GM18861 (cell line): Measurements from ENCODE around the gene RHBDL3.
"Not testable (repeated sequence)": the region's sequence is repeated elsewhere in the genome, so short reads cannot be mapped to it uniquely, and the experiment has no call there.

Experiments used
- ATAC-seq: cut with Tn5 transposase; IDR thresholded peaks from one replicate; pipeline ENCODE4 v1.9.1; 2021; ENCODE audit not compliant: unreplicated experiment

Gene RHBDL3, protein sequence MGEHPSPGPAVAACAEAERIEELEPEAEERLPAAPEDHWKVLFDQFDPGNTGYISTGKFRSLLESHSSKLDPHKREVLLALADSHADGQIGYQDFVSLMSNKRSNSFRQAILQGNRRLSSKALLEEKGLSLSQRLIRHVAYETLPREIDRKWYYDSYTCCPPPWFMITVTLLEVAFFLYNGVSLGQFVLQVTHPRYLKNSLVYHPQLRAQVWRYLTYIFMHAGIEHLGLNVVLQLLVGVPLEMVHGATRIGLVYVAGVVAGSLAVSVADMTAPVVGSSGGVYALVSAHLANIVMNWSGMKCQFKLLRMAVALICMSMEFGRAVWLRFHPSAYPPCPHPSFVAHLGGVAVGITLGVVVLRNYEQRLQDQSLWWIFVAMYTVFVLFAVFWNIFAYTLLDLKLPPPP

GRCh38 chr17:32265192-32265923, at the start of gene RHBDL3:
Gene RHBDL3 (plus strand): TSS chr17:32265832. CDS start chr17:32266190, 358 bp downstream.
- ATAC-seq = no peak

DNA sequence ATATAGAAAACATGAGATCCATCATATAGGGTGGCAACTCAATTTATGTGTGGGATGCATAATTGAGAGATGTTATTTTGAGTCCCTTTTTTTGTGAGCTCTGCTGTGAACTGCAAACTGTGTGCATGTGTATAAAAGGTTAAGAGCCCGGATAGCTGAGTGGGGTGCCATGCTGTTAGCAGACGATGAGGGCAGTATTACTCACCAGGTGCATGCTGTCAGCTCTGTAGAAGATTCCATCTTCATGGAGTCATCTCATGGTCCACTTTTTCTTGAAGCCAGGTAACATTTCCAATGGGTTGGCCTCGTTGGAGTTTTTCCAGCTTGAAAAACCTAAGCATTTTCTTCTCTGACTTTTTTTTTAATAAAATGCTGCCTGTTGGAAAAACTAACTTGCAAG, 43.0 kb upstream of the RHBDL3 start:
- no peak for ATAC-seq

GRCh38 chr17:32223703-32224102, 41.9 kb upstream of the RHBDL3 start:
- ATAC-seq = no peak

DNA sequence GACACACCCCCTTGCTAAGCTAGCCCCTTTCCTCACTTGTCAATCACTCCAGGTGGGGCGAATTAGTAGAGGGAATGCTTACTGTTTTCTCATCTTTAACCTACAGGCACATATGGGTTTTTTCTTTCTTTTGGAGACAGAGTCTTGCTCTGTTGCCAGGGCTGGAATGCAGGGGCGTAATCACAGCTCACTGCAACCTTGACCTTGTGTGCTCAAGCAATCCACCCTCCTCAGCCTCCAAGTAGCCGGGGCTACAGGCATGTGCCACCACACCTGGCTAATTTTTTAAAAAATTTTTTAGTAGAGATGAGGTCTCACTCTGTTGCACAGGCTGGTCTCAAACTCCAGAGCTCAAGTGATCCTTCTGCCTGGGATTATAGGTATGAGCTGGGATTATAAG, 38.7 kb upstream of the RHBDL3 start:
- ATAC-seq = no peak

DNA sequence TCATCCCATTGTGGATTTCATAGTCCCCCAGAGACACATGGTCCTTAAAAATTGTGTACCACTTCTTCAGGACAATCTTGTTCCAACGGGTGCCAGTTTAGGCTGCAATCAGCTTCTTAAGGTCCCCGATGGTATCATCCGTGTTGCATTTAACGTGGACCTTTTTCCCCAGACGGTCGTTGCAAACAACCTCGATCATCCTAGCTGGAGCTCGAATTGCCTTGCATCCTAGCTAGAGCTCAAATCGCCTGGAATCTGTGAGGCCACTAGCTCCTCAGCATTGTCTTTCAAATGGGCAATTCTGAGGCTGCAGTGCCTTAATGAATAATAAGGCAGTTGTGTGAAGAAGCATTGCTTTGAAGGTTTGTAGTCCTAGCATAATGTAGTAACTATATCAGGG, 37.7 kb upstream of the RHBDL3 start:
- no peak for ATAC-seq

DNA sequence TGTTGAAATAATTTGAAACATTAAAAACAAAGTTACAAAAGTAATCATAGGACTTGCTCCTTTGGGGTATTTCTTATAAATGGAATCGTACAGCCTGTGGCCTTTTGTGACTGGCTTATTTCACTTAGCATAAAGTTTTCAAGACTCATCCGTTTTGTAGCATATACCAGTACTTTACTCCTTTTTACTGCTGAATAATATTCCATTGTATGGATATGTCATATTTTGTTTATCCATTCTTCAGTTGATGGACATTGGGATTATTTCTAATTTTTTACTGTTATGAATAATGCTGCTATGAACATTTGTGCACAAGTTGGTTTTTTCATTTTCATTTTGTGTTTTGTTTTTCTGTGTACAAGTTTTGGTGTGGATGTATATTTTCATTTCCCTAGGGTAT, 30.0 kb upstream of the RHBDL3 start:
- no peak for ATAC-seq

DNA sequence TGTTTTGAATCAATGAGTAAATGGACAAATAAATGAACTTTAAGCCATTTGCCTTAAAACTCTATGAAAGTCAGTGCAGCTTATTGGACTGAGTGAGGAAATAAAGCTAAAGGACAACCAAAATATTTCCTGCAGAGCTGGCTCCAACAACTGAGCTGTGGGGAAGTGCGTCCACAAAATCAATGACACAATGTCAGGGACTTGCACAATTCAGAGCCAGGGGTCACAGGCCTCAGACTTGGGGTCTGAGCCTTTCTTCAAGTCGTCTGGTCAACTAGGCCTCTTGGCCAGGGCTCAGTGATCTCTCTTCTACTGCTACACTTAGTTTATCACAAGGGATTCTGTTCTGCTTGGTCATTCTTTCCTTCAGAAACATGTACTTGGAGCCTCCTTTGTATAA, 26.2 kb upstream of the RHBDL3 start:
- ATAC-seq = no peak

DNA sequence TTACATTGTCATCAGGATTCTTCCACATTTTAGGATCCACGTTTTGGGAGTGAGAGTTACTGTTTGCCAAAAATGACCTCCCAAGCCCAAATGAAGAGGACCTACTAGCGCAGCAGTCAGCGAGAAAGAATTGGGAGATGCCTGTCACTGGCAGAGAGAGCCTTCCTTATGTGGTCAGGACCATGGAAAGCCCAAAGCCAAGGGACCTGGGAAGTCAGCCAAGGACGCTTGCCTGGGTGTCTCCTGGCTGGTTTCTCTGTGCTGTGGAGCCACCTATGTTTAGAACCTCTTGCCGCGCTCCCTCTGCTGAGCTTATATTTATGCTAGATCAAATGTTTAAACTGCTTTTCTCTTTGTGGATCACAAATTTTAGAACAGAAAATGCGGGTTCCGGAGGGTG, 24.9 kb upstream of the RHBDL3 start:
- no peak for ATAC-seq

- no peak for ATAC-seq
Measured at GRCh38 chr17:32241640-32242039, 24.0 kb upstream of the RHBDL3 start.

DNA sequence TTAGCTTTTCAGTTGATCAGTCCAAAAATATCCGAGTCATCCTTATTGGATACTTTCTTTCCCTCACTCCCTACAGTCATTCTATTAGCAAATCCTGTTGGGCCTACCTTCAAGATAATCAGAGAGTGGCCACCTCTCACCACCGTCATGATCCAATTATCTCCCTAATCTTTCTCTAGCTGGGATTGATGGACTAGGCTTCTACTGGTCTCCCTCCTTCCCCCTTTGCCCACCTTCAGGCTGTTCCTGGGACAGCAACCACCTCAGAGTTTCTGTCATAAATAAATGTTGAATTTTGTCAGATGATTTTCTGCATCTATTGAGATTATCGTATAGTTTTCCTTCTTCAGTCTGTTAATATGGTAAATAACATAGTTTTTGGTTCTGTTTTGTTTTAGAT, 16.2 kb upstream of the RHBDL3 start:
- no peak for ATAC-seq

DNA sequence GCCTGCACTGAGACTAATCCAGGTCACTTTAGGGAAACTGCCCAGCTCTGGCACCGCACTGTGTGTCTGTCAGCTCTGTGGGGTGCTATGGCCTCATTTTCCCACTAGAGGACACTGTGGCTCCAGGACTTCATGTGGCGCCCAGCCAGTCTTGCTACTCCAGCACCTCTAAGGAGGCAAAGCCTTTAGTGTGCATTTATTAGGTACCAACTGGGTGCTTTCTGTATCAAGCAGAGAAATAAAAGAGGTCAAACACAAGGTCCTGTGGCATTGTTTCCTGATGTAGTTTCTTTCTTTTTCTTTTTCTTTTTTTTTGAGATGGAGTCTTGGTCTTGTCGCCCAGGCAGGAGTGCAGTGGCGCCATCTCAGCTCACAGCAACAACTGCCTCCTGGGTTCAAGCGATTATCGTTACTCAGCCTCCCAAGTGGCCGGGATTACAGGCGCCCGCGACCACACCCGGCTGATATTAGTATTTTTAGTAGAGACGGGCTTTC, 12.5 kb upstream of the RHBDL3 start:
- no peak for ATAC-seq

DNA sequence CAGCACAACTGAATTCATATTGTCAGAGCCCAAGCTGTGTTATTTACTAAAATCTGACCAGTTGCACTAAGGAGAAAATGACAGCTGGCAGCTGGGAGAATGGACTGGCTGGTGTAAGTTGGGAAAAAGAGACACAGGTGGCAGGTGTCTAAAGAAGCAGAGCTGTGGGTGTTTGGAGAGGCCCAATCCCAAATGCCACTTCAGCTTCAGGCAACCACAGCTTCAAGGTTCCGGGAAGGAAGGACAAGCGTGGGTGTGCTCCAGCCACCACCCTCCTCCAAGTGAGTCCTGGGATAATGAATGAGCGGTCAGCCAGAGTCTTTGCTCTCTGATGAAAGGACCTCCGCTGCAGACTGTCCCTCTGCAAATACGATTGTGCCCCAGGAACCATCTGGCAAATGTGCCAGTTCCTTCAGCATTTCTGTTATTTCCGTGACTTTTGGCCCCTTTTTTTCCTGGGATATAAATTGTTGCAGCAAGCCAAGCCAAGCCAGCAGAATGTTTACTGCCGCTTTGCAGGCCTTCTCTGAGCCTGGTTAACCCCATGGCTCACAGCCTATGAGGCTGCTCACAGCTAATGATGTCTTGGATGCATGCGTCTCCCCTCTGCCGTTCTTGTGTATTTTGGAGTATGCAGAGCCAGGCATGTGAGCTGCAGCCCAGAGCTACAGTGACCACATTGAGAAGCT, 9.5 kb upstream of the RHBDL3 start:
- ATAC-seq = no peak

DNA sequence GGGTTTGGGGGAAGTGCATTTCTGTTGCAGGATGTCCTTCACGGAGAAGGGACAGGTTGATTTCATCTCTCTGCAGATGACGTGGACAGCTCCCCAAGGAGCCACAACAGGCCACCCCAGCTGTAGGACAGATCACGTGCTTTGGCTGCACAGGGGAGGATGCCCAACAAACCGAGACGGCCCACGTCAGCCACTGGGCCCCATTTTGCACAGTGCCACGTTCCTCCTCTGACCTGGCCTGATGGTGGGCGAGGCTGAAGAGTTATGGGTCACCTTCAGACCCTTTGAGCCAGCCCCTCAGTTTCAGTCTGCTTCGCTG, 9.0 kb upstream of the RHBDL3 start:
- ATAC-seq = no peak

- ATAC-seq = no peak
Measured at GRCh38 chr17:32258383-32259140, 7.1 kb upstream of the RHBDL3 start.

GRCh38 chr17:32259586-32259985, 6.0 kb upstream of the RHBDL3 start:
- no peak for ATAC-seq

GRCh38 chr17:32261417-32261736, 4.3 kb upstream of the RHBDL3 start:
- no peak for ATAC-seq

DNA sequence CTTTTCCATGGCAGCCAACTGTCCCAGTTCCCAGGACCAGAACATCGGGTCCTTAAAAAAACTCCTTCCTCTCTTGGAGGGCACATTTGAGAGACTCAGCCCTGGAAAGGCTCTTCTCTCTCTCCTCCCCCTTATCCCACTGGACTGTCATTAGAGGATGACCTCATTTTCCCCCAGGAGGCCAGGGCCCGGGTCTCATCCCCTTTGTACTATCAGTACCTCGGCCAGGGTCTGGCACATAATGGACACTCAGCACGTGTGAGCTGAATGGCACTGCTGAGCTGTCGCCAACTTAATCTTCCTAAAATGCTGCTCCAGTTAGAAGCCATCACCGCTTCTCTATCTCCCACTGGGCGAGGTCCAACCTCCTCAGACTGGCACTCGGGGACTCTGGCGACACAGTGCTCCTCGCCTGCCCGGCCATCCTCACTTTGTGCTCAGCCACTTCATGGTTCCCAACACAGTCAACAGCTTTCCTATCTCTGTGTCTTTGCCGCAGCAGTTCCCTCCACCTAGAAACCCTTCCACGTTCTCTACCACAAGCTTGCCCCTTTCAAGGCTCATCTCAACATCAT, 3.6 kb upstream of the RHBDL3 start:
- ATAC-seq = no peak

- not testable (repeated sequence) for ATAC-seq
Measured at GRCh38 chr17:32263515-32263914, 2.1 kb upstream of the RHBDL3 start.

GRCh38 chr17:32264140-32264799, 1.4 kb upstream of the RHBDL3 start:
- no peak for ATAC-seq

- no peak for ATAC-seq
Measured at GRCh38 chr17:32264823-32265191, 825 bp upstream of the RHBDL3 start.

DNA sequence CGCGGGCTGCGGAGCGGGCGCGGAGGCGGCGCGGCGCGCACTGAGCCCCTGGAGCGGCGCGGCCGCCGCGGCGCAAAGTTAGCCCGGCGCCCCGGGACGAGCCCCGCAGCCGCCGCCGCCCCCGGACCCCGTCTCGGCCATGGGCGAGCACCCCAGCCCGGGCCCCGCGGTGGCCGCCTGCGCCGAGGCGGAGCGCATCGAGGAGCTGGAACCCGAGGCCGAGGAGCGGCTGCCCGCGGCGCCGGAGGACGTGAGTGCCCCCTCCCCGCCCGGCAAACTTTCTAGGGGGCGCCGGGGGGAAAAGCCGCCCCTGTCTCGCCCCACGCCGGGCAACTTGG, 388 bp downstream of the RHBDL3 start:
- no peak for ATAC-seq
